ENCODE measurements around the gene DLEC1. TPM values are rescaled to one million over a fixed set of nuclear protein-coding genes. Genes with fewer than 3 reads are reported as not detected.

Gene DLEC1
- total and polyA plus RNA-seq, 9 of the 15 experiments (the other 6 are each of a cell fraction or from before 2014, with no cell fraction given): 0.07 to 0.08 TPM; not detected in 7

GRCh38 chr3:38164643-38164951 is 125.6 kb downstream of the DLEC1 start (continued):
- TF ChIP-seq ZNF780A (CRISPR knock-in tag; IDR thresholded peaks at IDR 0.05) (no peak), NFE2 (IDR thresholded peaks at IDR 0.05; ENCODE audit: low read depth) (no peak), ZSCAN29 (IDR thresholded peaks at IDR 0.05) (no peak), ARHGAP35 (IDR thresholded peaks at IDR 0.05; ENCODE audit: partially characterized antibody) (no peak), ZNF639 (CRISPR knock-in tag; conservative IDR thresholded peaks at IDR 0.05 in 1 of 2, IDR thresholded peaks at IDR 0.05 in 1 of 2) (no peak), ZNF121 (CRISPR knock-in tag; conservative IDR thresholded peaks at IDR 0.05) (no peak), ZC3H8 (IDR thresholded peaks at IDR 0.05) (0 out of 2 replicates have a peak, but pooled peaks have one; percentile 20), DACH1 (IDR thresholded peaks at IDR 0.05; ENCODE audit: partially characterized antibody) (no peak), BHLHE40 (IDR thresholded peaks at IDR 0.05; ENCODE audit: low read length) (no peak), ZFP30 (CRISPR knock-in tag; IDR thresholded peaks at IDR 0.05; ENCODE audit: borderline replicate concordance) (no peak), ZNF830 (CRISPR knock-in tag; IDR thresholded peaks at IDR 0.05) (no peak), NR1H2 (CRISPR knock-in tag; IDR thresholded peaks at IDR 0.05) (no peak), ZNF583 (CRISPR knock-in tag; IDR thresholded peaks at IDR 0.05) (no peak), KLF6 (CRISPR knock-in tag; IDR thresholded peaks at IDR 0.05; ENCODE audit: borderline replicate concordance) (peak; percentile 58; the same call in 1 of the 2 replicates), HMG20A (CRISPR knock-in tag; conservative IDR thresholded peaks at IDR 0.05) (no peak), ZNF76 (CRISPR knock-in tag; IDR thresholded peaks at IDR 0.05; ENCODE audit: borderline replicate concordance) (no peak), SRSF9 (IDR thresholded peaks at IDR 0.05; ENCODE audit: borderline replicate concordance, low read depth, low read length) (no peak), SAP30 (IDR thresholded peaks at IDR 0.05; ENCODE audit: borderline replicate concordance, insufficient read depth, low read depth, low read length, poor library complexity, severe bottlenecking) (no peak), PYGO2 (tag; IDR thresholded peaks at IDR 0.05) (no peak), ZFX (CRISPR knock-in tag; IDR thresholded peaks at IDR 0.05) (peak; percentile 56), ZBTB7A (IDR thresholded peaks at IDR 0.05; ENCODE audit: borderline replicate concordance, control insufficient read depth, low read depth, low read length) (no peak; the same call in 1 of the 2 replicates), LARP7 (IDR thresholded peaks at IDR 0.05) (no peak), ZBTB33 (CRISPR knock-in tag; IDR thresholded peaks at IDR 0.05) (peak; percentile 64; the same call in 1 of the 2 replicates), ILK (tag; IDR thresholded peaks at IDR 0.05; ENCODE audit: borderline replicate concordance, low read depth) (no peak), MCM3 (IDR thresholded peaks at IDR 0.05) (no peak), HMGN3 (IDR thresholded peaks at IDR 0.05; ENCODE audit: borderline replicate concordance, extremely low read depth, insufficient read length, low read depth, low read length) (no peak), BCOR (IDR thresholded peaks at IDR 0.05) (no peak), SP1 (CRISPR knock-in tag; IDR thresholded peaks at IDR 0.05) (no peak), NFXL1 (CRISPR knock-in tag; IDR thresholded peaks at IDR 0.05) (no peak), SP2 (IDR thresholded peaks at IDR 0.05; ENCODE audit: extremely low read depth, low read depth, low read length, poor library complexity, severe bottlenecking) (no peak), ZNF766 (CRISPR knock-in tag; conservative IDR thresholded peaks at IDR 0.05) (no peak)
